GM21526 (cell line): ENCODE data around the gene VAC14.
"Not testable (repeated sequence)": the region's sequence is repeated elsewhere in the genome, so short reads cannot be mapped to it uniquely, and the experiment has no call there.

Experiments used
- ATAC-seq: cut with Tn5 transposase; IDR thresholded peaks from one replicate; pipeline ENCODE4 v1.9.1; 2021; ENCODE audit warnings: moderate library complexity; ENCODE audit not compliant: unreplicated experiment, low FRiP score

The VAC14 gene

GRCh38 chr16:70653406-70653805 lies 147.6 kb downstream of the VAC14 start:
- ATAC-seq: no peak

GRCh38 chr16:70652322-70652721 lies 148.6 kb downstream of the VAC14 start:
- ATAC-seq: no peak

GRCh38 chr16:70651524-70651923 lies 149.4 kb downstream of the VAC14 start:
- no peak for ATAC-seq

- ATAC-seq: no peak
These were observed 150.7 kb downstream of the VAC14 start for GRCh38 chr16:70650216-70650615.

- ATAC-seq: no peak
These were observed 151.7 kb downstream of the VAC14 start for GRCh38 chr16:70649300-70649699.

GRCh38 chr16:70648606-70649005 lies 152.4 kb downstream of the VAC14 start:
- ATAC-seq: no peak

GRCh38 chr16:70647441-70648359 lies 153.3 kb downstream of the VAC14 start:
- ATAC-seq: no peak

GRCh38 chr16:70646260-70647241 lies 154.4 kb downstream of the VAC14 start, which contains the start of gene IL34:
Gene IL34, plus strand, starts transcription at chr16:70646559. Its CDS starts 389 bp downstream, at chr16:70646948.
- no peak for ATAC-seq

GRCh38 chr16:70644763-70645597 lies 156.0 kb downstream of the VAC14 start:
- no peak for ATAC-seq

- not testable (repeated sequence) for ATAC-seq
These were observed 157.7 kb downstream of the VAC14 start for GRCh38 chr16:70643264-70643663.

GRCh38 chr16:70642633-70643032 lies 158.3 kb downstream of the VAC14 start:
- ATAC-seq: no peak

GRCh38 chr16:70638814-70639792 lies 161.9 kb downstream of the VAC14 start:
- no peak for ATAC-seq
